HepG2 (cell line): ENCODE measurements around the gene SRSF7. TPM values are rescaled to one million over a fixed set of nuclear protein-coding genes. Genes with fewer than 3 reads are reported as not detected.

ENCODE experiments used
- CCDC6 ChIP-seq: sonication (generic); formaldehyde crosslinking; IDR thresholded peaks from 2 replicates; pipeline ENCODE4 v1.8.1; 2022; ENCODE audit warnings: mild to moderate bottlenecking, missing genetic modification reagents, moderate library complexity
- CREM ChIP-seq, 2 experiments: sonication (generic) in 1 of 2; formaldehyde crosslinking in 1 of 2; IDR thresholded peaks; 2 replicates each; pipeline versions ENCODE4 v1.4.0 to v1.6.1; 2016 to 2020; ENCODE audit warnings: antibody characterized with exemption in 1 of 2, mild to moderate bottlenecking in 1 of 2, missing genetic modification reagents in 1 of 2
- GABPB1 ChIP-seq: IDR thresholded peaks from 2 replicates; pipeline ENCODE4 v1.6.1; 2016; ENCODE audit warnings: mild to moderate bottlenecking, missing genetic modification reagents, moderate library complexity, missing compliant biosample characterization
- GFI1 ChIP-seq: sonication (generic); formaldehyde crosslinking; IDR thresholded peaks from 2 replicates; pipeline ENCODE4 v1.5.0; 2020; ENCODE audit warnings: missing genetic modification reagents, mild to moderate bottlenecking, borderline replicate concordance
- HDAC6 ChIP-seq: fragments of 200-600 bp; sonication (generic); IDR thresholded peaks from 2 replicates; pipeline ENCODE4 v1.7.0; 2017; ENCODE audit warnings: mild to moderate bottlenecking, antibody characterized with exemption, low read length, low read depth
- MATR3 ChIP-seq: sonication (generic); formaldehyde crosslinking; IDR thresholded peaks from 2 replicates; pipeline ENCODE4 v1.4.0; 2020; ENCODE audit warnings: missing genetic modification reagents
- MBD4 ChIP-seq: IDR thresholded peaks from 2 replicates; pipeline ENCODE4 v1.6.1; 2012; ENCODE audit warnings: low read length, inconsistent platforms, borderline replicate concordance
- MTA3 ChIP-seq: sonication (generic); formaldehyde crosslinking; IDR thresholded peaks from 2 replicates; pipeline ENCODE4 v1.4.0; 2020; ENCODE audit warnings: missing genetic modification reagents
- NCOA2 ChIP-seq: sonication (generic); formaldehyde crosslinking; IDR thresholded peaks from 2 replicates; pipeline ENCODE4 v1.8.0; 2022; ENCODE audit warnings: inconsistent platforms
- NFE2 ChIP-seq: sonication (generic); formaldehyde crosslinking; IDR thresholded peaks from 2 replicates; pipeline ENCODE4 v1.4.0; 2020; ENCODE audit warnings: missing genetic modification reagents
- PHF20 ChIP-seq: sonication (generic); formaldehyde crosslinking; IDR thresholded peaks from 2 replicates; pipeline ENCODE4 v1.5.0; 2020; ENCODE audit warnings: mild to moderate bottlenecking, missing genetic modification reagents
- PHF8 ChIP-seq: sonication (generic); formaldehyde crosslinking; IDR thresholded peaks from 2 replicates; pipeline ENCODE4 v1.5.0; 2020; ENCODE audit warnings: missing genetic modification reagents
- SOX13 ChIP-seq, 3 experiments: fragments of 450-650 bp in 1 of 3; sonication (generic) in 1 of 3; formaldehyde crosslinking in 1 of 3; IDR thresholded peaks in 2 of 3; conservative IDR thresholded peaks in 1 of 3; 2 replicates each; pipeline versions ENCODE4 v1.5.0 to v1.6.1; 2016 to 2020; ENCODE audit warnings: antibody characterized with exemption in 1 of 3, mild to moderate bottlenecking in 1 of 3, missing compliant biosample characterization in 1 of 3, missing genetic modification reagents in 1 of 3, moderate library complexity in 1 of 3
- ZNF160 ChIP-seq: sonication (generic); formaldehyde crosslinking; IDR thresholded peaks from 2 replicates; pipeline ENCODE4 v1.8.0; 2022; ENCODE audit warnings: mild to moderate bottlenecking, inconsistent platforms, missing genetic modification reagents
- ZNF317 ChIP-seq: sonication (generic); formaldehyde crosslinking; IDR thresholded peaks from 2 replicates; pipeline ENCODE4 v1.5.0; 2020; ENCODE audit warnings: mild to moderate bottlenecking, missing genetic modification reagents
- ZNF326 ChIP-seq: sonication (generic); formaldehyde crosslinking; IDR thresholded peaks from 2 replicates; pipeline ENCODE4 v1.4.0; 2020; ENCODE audit warnings: missing genetic modification reagents, borderline replicate concordance
- ZNF441 ChIP-seq: sonication (generic); formaldehyde crosslinking; IDR thresholded peaks from 2 replicates; pipeline ENCODE4 v1.7.0; 2021; ENCODE audit warnings: missing genetic modification reagents, borderline replicate concordance
- ZNF775 ChIP-seq: sonication (generic); formaldehyde crosslinking; IDR thresholded peaks from 2 replicates; pipeline ENCODE4 v1.4.0; 2020; ENCODE audit warnings: missing genetic modification reagents, mild to moderate bottlenecking, moderate library complexity, borderline replicate concordance
- polyA plus RNA-seq, 8 experiments: library from polyadenylated mRNA; depleted of rRNA in 3 of 8; stranded (reverse) in 7 of 8; unstranded in 1 of 8; fragments of >200 nt; fragmentation: Illumina TruSeq in 4 of 8; extraction: Trizol in 4 of 8; gene quantifications; 2 replicates each; pipeline versions ENCODE4 v1.2.1 to v1.2.3, GENCODE V29; 2011 to 2016; ENCODE audit warnings: low read depth in 4 of 8, missing spikeins in 1 of 8, mixed read lengths in 1 of 8; ENCODE audit not compliant: insufficient read depth in 1 of 8
- total RNA-seq, 5 experiments: library from RNA; depleted of rRNA; stranded (reverse); fragments of >200 nt; fragmentation: Illumina TruSeq; extraction: Trizol; gene quantifications; 2 replicates each; pipeline ENCODE4 v1.2.3, GENCODE V29; 2016; ENCODE audit warnings: low read depth in 1 of 5
- TF ChIP-seq, protein P1 (sequence below): sonication (generic); formaldehyde crosslinking; IDR thresholded peaks from 2 replicates; pipeline ENCODE4 v1.5.1; 2020; ENCODE audit warnings: mild to moderate bottlenecking, missing genetic modification reagents
- TF ChIP-seq, protein P2 (sequence below): sonication (generic); formaldehyde crosslinking; IDR thresholded peaks from 2 replicates; pipeline ENCODE4 v1.5.1; 2020; ENCODE audit warnings: mild to moderate bottlenecking, moderate library complexity, missing genetic modification reagents
- TF ChIP-seq, protein P3 (sequence below): sonication (generic); formaldehyde crosslinking; IDR thresholded peaks from 2 replicates; pipeline ENCODE4 v1.8.1; 2023; ENCODE audit warnings: mild to moderate bottlenecking, inconsistent platforms, moderate library complexity, missing genetic modification reagents, borderline replicate concordance

SRSF7 gene
- total and polyA plus RNA-seq, 2 of the 13 experiments (the other 11 are each of a cell fraction or from before 2014, with no cell fraction given), result 172 to 275 TPM

DNA sequence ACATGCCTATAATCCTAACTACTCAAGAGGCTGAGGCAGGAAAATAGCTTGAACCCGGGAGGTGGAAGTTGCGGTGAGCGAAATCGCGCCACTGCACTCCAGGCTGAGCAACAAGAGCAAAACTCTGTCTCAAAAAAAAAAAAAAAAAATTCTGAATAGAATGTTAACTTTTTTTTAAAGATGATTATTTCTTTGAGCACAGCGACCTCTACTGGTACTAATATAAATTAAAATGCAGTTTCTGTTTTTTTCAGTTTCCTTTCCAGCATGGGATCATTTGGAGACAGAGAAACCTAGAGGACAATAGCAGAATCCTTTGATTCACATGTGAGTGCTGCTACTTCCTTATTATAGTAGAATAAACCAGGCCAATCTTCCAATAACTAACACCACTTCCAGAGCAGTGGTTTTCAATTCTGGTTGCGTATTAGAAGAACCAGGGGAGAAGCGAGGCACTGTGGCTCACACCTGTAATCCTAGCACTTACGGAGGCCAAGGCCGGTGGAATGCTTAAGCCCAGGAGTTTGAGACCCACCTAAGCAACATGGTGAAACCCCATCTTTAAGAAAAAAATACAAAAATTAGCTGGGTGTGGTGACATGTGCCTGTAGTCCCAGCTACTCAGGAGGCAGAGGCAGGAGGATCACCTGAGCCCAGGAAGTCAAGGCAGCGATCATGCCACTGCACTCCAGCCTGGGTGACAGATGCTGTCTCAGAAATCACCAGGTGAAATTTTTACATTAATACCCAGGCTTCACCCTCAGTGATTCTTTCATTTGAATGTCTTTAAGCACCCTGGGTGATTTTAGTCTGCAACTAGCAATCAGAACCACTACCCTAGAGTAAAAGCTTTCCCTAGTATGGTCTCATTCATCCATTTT, 10.1 kb downstream of the SRSF7 start (continued):
- no peak for TF ChIP-seq ZNF326 (CRISPR knock-in tag)
- 0 out of 2 replicates have a peak, but pooled peaks have one; percentile 28 for TF ChIP-seq ZNF441
- TF ChIP-seq GFI1, result no peak
- TF ChIP-seq PHF20 (CRISPR knock-in tag), result no peak
- TF ChIP-seq ZNF775 (CRISPR knock-in tag), result no peak
- no peak for TF ChIP-seq SOX13 (IDR thresholded peaks at IDR 0.05)
- TF ChIP-seq SOX13 (CRISPR knock-in tag; conservative IDR thresholded peaks at IDR 0.05 in 1 of 2, IDR thresholded peaks at IDR 0.05 in 1 of 2), result no peak
- peak; percentile 19; the same call in 1 of the 2 replicates for TF ChIP-seq MBD4
- TF ChIP-seq HDAC6, result no peak
- TF ChIP-seq ZNF160 (CRISPR knock-in tag), result peak; percentile 43; the same call in 1 of the 2 replicates
- TF ChIP-seq CREM (IDR thresholded peaks at IDR 0.05), result no peak
- TF ChIP-seq CREM (CRISPR knock-in tag; IDR thresholded peaks at IDR 0.05), result no peak
- TF ChIP-seq, protein P1, sequence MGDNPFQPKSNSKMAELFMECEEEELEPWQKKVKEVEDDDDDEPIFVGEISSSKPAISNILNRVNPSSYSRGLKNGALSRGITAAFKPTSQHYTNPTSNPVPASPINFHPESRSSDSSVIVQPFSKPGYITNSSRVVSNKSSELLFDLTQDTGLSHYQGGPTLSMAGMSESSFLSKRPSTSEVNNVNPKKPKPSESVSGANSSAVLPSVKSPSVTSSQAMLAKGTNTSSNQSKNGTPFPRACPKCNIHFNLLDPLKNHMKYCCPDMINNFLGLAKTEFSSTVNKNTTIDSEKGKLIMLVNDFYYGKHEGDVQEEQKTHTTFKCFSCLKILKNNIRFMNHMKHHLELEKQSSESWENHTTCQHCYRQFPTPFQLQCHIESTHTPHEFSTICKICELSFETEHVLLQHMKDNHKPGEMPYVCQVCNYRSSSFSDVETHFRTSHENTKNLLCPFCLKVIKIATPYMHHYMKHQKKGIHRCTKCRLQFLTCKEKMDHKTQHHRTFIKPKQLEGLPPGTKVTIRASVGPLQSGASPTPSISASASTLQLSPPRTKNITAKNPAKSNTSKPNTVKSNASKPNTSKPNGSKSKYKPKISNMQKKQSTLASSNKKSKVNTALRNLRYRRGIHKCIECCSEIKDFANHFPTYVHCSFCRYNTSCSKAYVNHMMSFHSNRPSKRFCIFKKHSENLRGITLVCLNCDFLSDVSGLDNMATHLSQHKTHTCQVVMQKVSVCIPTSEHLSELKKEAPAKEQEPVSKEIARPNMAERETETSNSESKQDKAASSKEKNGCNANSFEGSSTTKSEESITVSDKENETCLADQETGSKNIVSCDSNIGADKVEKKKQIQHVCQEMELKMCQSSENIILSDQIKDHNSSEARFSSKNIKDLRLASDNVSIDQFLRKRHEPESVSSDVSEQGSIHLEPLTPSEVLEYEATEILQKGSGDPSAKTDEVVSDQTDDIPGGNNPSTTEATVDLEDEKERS (CRISPR knock-in tag), result no peak
- no peak for TF ChIP-seq CCDC6 (CRISPR knock-in tag)
- TF ChIP-seq PHF8 (CRISPR knock-in tag), result no peak
- no peak; the same call in 1 of the 2 replicates for TF ChIP-seq NCOA2 (CRISPR knock-in tag)
- no peak for TF ChIP-seq MTA3 (CRISPR knock-in tag)
- TF ChIP-seq NFE2 (CRISPR knock-in tag), result no peak
- TF ChIP-seq ZNF317 (CRISPR knock-in tag), result no peak
- no peak for TF ChIP-seq MATR3 (CRISPR knock-in tag)
- TF ChIP-seq, protein P2, sequence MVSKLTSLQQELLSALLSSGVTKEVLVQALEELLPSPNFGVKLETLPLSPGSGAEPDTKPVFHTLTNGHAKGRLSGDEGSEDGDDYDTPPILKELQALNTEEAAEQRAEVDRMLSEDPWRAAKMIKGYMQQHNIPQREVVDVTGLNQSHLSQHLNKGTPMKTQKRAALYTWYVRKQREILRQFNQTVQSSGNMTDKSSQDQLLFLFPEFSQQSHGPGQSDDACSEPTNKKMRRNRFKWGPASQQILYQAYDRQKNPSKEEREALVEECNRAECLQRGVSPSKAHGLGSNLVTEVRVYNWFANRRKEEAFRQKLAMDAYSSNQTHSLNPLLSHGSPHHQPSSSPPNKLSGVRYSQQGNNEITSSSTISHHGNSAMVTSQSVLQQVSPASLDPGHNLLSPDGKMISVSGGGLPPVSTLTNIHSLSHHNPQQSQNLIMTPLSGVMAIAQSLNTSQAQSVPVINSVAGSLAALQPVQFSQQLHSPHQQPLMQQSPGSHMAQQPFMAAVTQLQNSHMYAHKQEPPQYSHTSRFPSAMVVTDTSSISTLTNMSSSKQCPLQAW, result no peak
- no peak for TF ChIP-seq GABPB1 (CRISPR knock-in tag)
- TF ChIP-seq, protein P3, sequence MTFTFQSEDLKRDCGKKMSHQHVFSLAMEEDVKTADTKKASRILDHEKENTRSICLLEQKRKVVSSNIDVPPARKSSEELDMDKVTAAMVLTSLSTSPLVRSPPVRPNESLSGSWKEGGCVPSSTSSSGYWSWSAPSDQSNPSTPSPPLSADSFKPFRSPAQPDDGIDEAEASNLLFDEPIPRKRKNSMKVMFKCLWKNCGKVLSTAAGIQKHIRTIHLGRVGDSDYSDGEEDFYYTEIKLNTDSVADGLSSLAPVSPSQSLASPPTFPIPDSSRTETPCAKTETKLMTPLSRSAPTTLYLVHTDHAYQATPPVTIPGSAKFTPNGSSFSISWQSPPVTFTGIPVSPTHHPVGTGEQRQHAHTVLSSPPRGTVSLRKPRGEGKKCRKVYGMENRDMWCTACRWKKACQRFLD, result no peak; the same call in 1 of the 2 replicates
